ENCODE data around the gene HACE1.

The HACE1 gene

DNA sequence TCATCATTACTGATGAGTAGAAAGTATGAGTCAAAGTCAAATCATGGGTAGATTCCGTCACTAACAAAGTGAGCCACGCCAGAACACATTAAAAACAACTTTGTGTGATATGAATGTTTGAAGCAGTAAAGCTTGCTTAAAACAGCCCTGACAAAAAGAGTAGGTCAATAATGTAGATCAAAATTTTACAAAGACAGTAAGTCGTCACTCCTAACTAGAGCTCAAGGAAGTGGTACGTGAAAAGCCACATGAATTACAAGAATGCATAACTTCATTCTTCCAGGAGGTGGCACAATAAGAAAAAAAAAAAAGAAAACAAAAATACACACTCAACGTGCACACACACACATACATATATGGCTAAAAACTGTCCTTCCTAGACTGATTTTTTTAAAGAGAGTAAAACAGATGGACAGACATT, 69.9 kb downstream of the HACE1 start:
- peak; percentile 81 for ATAC-seq
- no peak for TF ChIP-seq POU6F1 (CRISPR knock-in tag; IDR thresholded peaks at IDR 0.05; ENCODE audit: borderline replicate concordance, low read depth)
- TF ChIP-seq TOX (CRISPR knock-in tag; IDR thresholded peaks at IDR 0.05; ENCODE audit: borderline replicate concordance), result no peak
- TF ChIP-seq ZC3H10 (CRISPR knock-in tag; IDR thresholded peaks at IDR 0.05), result no peak
- TF ChIP-seq CSDC2 (CRISPR knock-in tag; IDR thresholded peaks at IDR 0.05), result no peak
- TF ChIP-seq TSHZ2 (CRISPR knock-in tag; IDR thresholded peaks at IDR 0.05), result no peak
- no peak for TF ChIP-seq BACH2 (CRISPR knock-in tag; IDR thresholded peaks at IDR 0.05; ENCODE audit: borderline replicate concordance)
- no peak for TF ChIP-seq PPARA (CRISPR knock-in tag; IDR thresholded peaks at IDR 0.05; ENCODE audit: borderline replicate concordance)
- no peak for TF ChIP-seq SNAI2 (CRISPR knock-in tag; IDR thresholded peaks at IDR 0.05)
- TF ChIP-seq TCF4 (CRISPR knock-in tag; IDR thresholded peaks at IDR 0.05; ENCODE audit: borderline replicate concordance), result no peak
- no peak for TF ChIP-seq ZNF70 (CRISPR knock-in tag; IDR thresholded peaks at IDR 0.05)
- TF ChIP-seq OSR1 (CRISPR knock-in tag; IDR thresholded peaks at IDR 0.05), result no peak
- TF ChIP-seq ESRRG (CRISPR knock-in tag; IDR thresholded peaks at IDR 0.05), result no peak

- TF ChIP-seq ZNF8 (CRISPR knock-in tag; IDR thresholded peaks at IDR 0.05), result peak; percentile 41; the same call in 1 of the 2 replicates
- no peak for TF ChIP-seq ZFP30 (CRISPR knock-in tag; IDR thresholded peaks at IDR 0.05)
- no peak for ATAC-seq
These were observed 71.3 kb downstream of the HACE1 start for GRCh38 chr6:104788400-104788799.

DNA sequence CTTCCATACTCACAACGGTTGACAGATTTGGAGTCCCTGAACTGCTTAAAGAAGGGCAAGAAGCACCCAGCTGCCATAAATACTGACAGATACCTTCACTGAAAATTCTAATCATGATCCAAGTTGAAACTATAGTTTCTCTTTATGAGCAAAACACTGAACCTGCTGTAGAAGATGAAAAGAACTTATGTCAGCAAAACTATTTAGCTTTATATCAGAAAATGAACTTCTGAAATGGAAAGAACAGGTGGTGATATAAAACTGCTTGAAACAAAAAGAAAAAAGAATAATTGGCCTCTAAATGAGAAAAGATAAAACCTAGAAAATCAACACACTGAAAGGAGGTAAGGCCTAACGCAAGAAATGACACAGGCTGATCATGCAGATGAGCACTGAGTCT, 72.4 kb downstream of the HACE1 start:
- no peak for ATAC-seq
- TF ChIP-seq ZNF565 (CRISPR knock-in tag; conservative IDR thresholded peaks at IDR 0.05; ENCODE audit: low read depth), result no peak
- TF ChIP-seq BACH2 (CRISPR knock-in tag; IDR thresholded peaks at IDR 0.05; ENCODE audit: borderline replicate concordance), result no peak
- TF ChIP-seq ZNF8 (CRISPR knock-in tag; IDR thresholded peaks at IDR 0.05), result no peak

DNA sequence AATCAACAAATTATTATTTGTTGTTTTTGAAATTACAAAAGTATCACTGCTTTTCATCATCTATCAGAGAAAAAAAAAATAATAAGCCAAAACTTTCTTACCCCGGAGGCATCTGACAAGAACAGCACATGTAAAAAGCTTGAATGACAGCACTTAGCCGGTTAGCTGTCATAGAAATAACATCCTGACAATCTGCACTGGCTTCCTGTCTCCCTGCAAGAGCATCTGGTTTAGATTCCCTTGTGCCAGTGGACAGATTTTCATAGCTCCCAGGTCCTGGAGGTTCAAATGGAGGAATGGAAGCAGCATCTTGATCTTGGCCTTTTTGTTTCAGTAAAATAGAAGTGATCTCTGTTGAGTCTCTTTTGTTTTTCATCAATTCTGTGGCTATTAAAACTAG, 74.8 kb downstream of the HACE1 start:
- peak; percentile 95 for ATAC-seq
- peak; percentile 55; the same call in 1 of the 2 replicates for TF ChIP-seq ISL1 (CRISPR knock-in tag; IDR thresholded peaks at IDR 0.05)
- TF ChIP-seq TCF4 (CRISPR knock-in tag; IDR thresholded peaks at IDR 0.05; ENCODE audit: borderline replicate concordance), result peak; percentile 82
- TF ChIP-seq RARB (CRISPR knock-in tag; IDR thresholded peaks at IDR 0.05), result no peak
- TF ChIP-seq ESRRG (CRISPR knock-in tag; IDR thresholded peaks at IDR 0.05), result no peak
- TF ChIP-seq TSHZ2 (CRISPR knock-in tag; IDR thresholded peaks at IDR 0.05), result peak; percentile 97
- no peak for TF ChIP-seq CREB5 (CRISPR knock-in tag; IDR thresholded peaks at IDR 0.05; ENCODE audit: low read depth)
- TF ChIP-seq TOX (CRISPR knock-in tag; IDR thresholded peaks at IDR 0.05; ENCODE audit: borderline replicate concordance), result no peak

All from SK-N-SH treated with all-trans-retinoic acid at 6 μM for 48 hours (cell line).